GM12878 (cell line): ENCODE results near the gene CRTAP. TPM values are rescaled to one million over a fixed set of nuclear protein-coding genes. Genes with fewer than 3 reads are reported as not detected.

Experiments used
- ATAC-seq: fragments of 200-7000 bp; cut with Tn5 transposase; 3 replicates; pipeline ENCODE4 v1.9.1; 2020; ENCODE audit warnings: mild to moderate bottlenecking, moderate library complexity
- BruUV-seq: library from RNA; stranded (reverse); fragments of 400-500 nt; replicated peaks from 2 replicates; lab custom pipeline; 2021; lab: Mats Ljungman, UMichigan
- CTCF ChIA-PET: fragments of 300-600 bp; sonication (Branson Sonifier 250); formaldehyde crosslinking; extraction: SDS; loops from one replicate; lab custom pipeline; 2021; ENCODE audit warnings: inconsistent platforms; lab: Yijun Ruan, JAX
- POLR2A ChIA-PET: fragments of 350-600 bp; formaldehyde crosslinking; extraction: SDS; loops from one replicate; lab custom pipeline; 2021; ENCODE audit warnings: inconsistent platforms; lab: Charles Lee
- RAD21 ChIA-PET: fragments of 300-600 bp; sonication (Branson Sonifier 250); formaldehyde crosslinking; loops from one replicate; lab custom pipeline; 2023; ENCODE audit warnings: antibody characterized with exemption; ENCODE audit not compliant: unreplicated experiment; lab: Charles Lee
- SMC1A ChIA-PET: fragments of 300-600 bp; sonication (Branson Sonifier 250); formaldehyde crosslinking; loops from one replicate; lab custom pipeline; 2023; ENCODE audit not compliant: unreplicated experiment, uncharacterized antibody; lab: Charles Lee
- DNase-seq: peaks from one replicate; pipeline ENCODE4 v3.0.0-alpha.2; 2011; ENCODE audit warnings: low read depth, low spot score
- FAIRE-seq: peaks from 3 replicates; lab custom pipeline; 2011; peaks lifted over from hg19 to GRCh38; lab: Jason Lieb, UNC
- H2AFZ ChIP-seq: 2 replicates; pipeline ENCODE4 v1.6.0; 2011; ENCODE audit warnings: low read depth, low read length, control low read depth; ENCODE audit not compliant: control insufficient read depth
- H3K27ac ChIP-seq: 2 replicates; pipeline ENCODE4 v1.5.1; 2011; ENCODE audit warnings: control low read depth; ENCODE audit not compliant: control insufficient read depth, insufficient read depth
- H3K27me3 ChIP-seq, 2 experiments: replicated peaks in 1 of 2; 2 replicates each; pipeline versions ENCODE4 v1.6.0 to v1.6.1; 2011; ENCODE audit warnings: low read length in 1 of 2; ENCODE audit not compliant: control insufficient read depth in 2 of 2, insufficient read depth in 2 of 2
- H3K36me3 ChIP-seq, 2 experiments: 2 replicates each; pipeline ENCODE4 v1.5.1; 2011; ENCODE audit warnings: low read length in 1 of 2; ENCODE audit not compliant: control insufficient read depth in 2 of 2, insufficient read depth in 2 of 2
- H3K4me1 ChIP-seq: 2 replicates; pipeline ENCODE4 v1.6.1; 2011; ENCODE audit warnings: mild to moderate bottlenecking, low read length, moderate library complexity, mixed read lengths; ENCODE audit not compliant: control insufficient read depth, insufficient read depth
- H3K4me2 ChIP-seq: 2 replicates; pipeline ENCODE4 v1.6.0; 2011; ENCODE audit warnings: control low read depth; ENCODE audit not compliant: control insufficient read depth, insufficient read depth
- H3K4me3 ChIP-seq: fragments of 200-600 bp; sonication (generic); 2 replicates; pipeline ENCODE4 v1.5.1; 2016
- H3K79me2 ChIP-seq: 2 replicates; pipeline ENCODE4 v1.6.0; 2011; ENCODE audit warnings: low read length; ENCODE audit not compliant: control insufficient read depth, insufficient read depth
- H3K9ac ChIP-seq: 2 replicates; pipeline ENCODE4 v1.8.0; 2011; ENCODE audit warnings: low read length, control low read depth, mixed read lengths; ENCODE audit not compliant: control insufficient read depth, insufficient read depth
- H3K9me3 ChIP-seq: replicated peaks from 3 replicates; pipeline ENCODE4 v1.5.1; 2011; ENCODE audit warnings: mild to moderate bottlenecking, low read length; ENCODE audit not compliant: control insufficient read depth, insufficient read depth
- H4K20me1 ChIP-seq: 2 replicates; pipeline ENCODE4 v1.6.0; 2011; ENCODE audit not compliant: control insufficient read depth, insufficient read depth
- EP300 ChIP-seq, 2 experiments: fragments of 150-350 bp in 1 of 2; IDR thresholded peaks; 2 replicates each; pipeline ENCODE4 v1.6.1; 2011 to 2012; ENCODE audit warnings: low read depth in 2 of 2, low read length in 2 of 2, borderline replicate concordance in 1 of 2, improper control_type of control experiment in 1 of 2, inconsistent platforms in 1 of 2; ENCODE audit not compliant: control insufficient read depth in 1 of 2
- EZH2 ChIP-seq: IDR thresholded peaks from 2 replicates; pipeline ENCODE4 v1.6.1; 2012; ENCODE audit warnings: low read depth, mild to moderate bottlenecking, control low read depth, inconsistent platforms, low read length, borderline replicate concordance; ENCODE audit not compliant: control insufficient read depth
- FOXM1 ChIP-seq: IDR thresholded peaks from 2 replicates; pipeline ENCODE4 v1.6.1; 2012; ENCODE audit warnings: low read depth, mild to moderate bottlenecking, inconsistent platforms, low read length, moderate library complexity
- IKZF2 ChIP-seq, 2 experiments: fragments of 450-650 bp; IDR thresholded peaks; 2 replicates each; pipeline ENCODE4 v1.6.1; 2017; ENCODE audit warnings: mild to moderate bottlenecking in 2 of 2, moderate library complexity in 2 of 2
- MEF2A ChIP-seq: IDR thresholded peaks from 2 replicates; pipeline ENCODE4 v1.6.1; 2011; ENCODE audit warnings: low read depth, mild to moderate bottlenecking, low read length, moderate library complexity; ENCODE audit not compliant: insufficient read depth
- MTA3 ChIP-seq: IDR thresholded peaks from 2 replicates; pipeline ENCODE4 v1.6.1; 2012; ENCODE audit warnings: low read length, inconsistent platforms, borderline replicate concordance
- MYC ChIP-seq: IDR thresholded peaks from 2 replicates; pipeline ENCODE4 v1.6.1; 2011; ENCODE audit warnings: mild to moderate bottlenecking, low read length, moderate library complexity, inconsistent platforms; ENCODE audit not compliant: insufficient read depth, insufficient replicate concordance, insufficient read length, severe bottlenecking
- NFYB ChIP-seq: IDR thresholded peaks from 2 replicates; pipeline ENCODE4 v1.6.1; 2011; ENCODE audit warnings: low read depth, mild to moderate bottlenecking, low read length, improper control_type of control experiment, moderate library complexity; ENCODE audit not compliant: insufficient read depth
- RUNX3 ChIP-seq: IDR thresholded peaks from 2 replicates; pipeline ENCODE4 v1.6.1; 2012; ENCODE audit warnings: low read length, inconsistent platforms
- SMAD5 ChIP-seq: IDR thresholded peaks from 2 replicates; pipeline ENCODE4 v1.6.1; 2016; ENCODE audit warnings: antibody characterized with exemption, low read depth
- STAT3 ChIP-seq: IDR thresholded peaks from 2 replicates; pipeline ENCODE4 v1.6.1; 2011; ENCODE audit warnings: low read depth, low read length, improper control_type of control experiment
- SUPT20H ChIP-seq: IDR thresholded peaks from 2 replicates; pipeline ENCODE4 v1.6.1; 2011; ENCODE audit warnings: low read depth, mild to moderate bottlenecking, low read length, moderate library complexity, borderline replicate concordance; ENCODE audit not compliant: control insufficient read depth
- TCF7 ChIP-seq: IDR thresholded peaks from 2 replicates; pipeline ENCODE4 v1.6.1; 2014; ENCODE audit warnings: antibody characterized with exemption, borderline replicate concordance
- WGBS: methylation state at CpG from one replicate; pipeline ENCODE4 v1.1.6; 2016; ENCODE audit warnings: low lambda C conversion rate; ENCODE audit not compliant: insufficient replicate concordance, insufficient coverage; ENCODE audit errors: missing lambda C conversion rate; 5-methylcytosine and 5-hydroxymethylcytosine counted together
- in situ Hi-C: fragments of 300-500 bp; cut with MboI; formaldehyde crosslinking; loops from 9 replicates; pipeline ENCODE4 v1.14.3; 2018; ENCODE audit warnings: mixed read lengths
- intact Hi-C: fragments of 100-400 bp; cut with micrococcal nuclease; formaldehyde crosslinking; loops from one replicate; pipeline ENCODE4 v1.14.2; 2022; ENCODE audit not compliant: unreplicated experiment
- polyA plus RNA-seq, 11 experiments: library from polyadenylated mRNA; depleted of rRNA in 4 of 11; unstranded in 6 of 11; stranded (reverse) in 5 of 11; fragments of >200 nt; fragmentation: Nextera tagmentation in 4 of 11; fragmentation: Illumina TruSeq in 1 of 11; extraction: Ambion mirVana in 4 of 11; extraction: Trizol in 1 of 11; gene quantifications; 1 replicate in 1 of 11; 2 replicates in 10 of 11; pipeline versions ENCODE4 v1.2.1 to v1.2.3, GENCODE V29; 2011 to 2016; ENCODE audit warnings: inconsistent platforms in 2 of 11, missing spikeins in 2 of 11, low read depth in 1 of 11
- total RNA-seq, 4 experiments: library from RNA; depleted of rRNA in 3 of 4; stranded (reverse); fragments of >200 nt in 3 of 4; fragmentation: Illumina TruSeq in 1 of 4; extraction: Trizol in 1 of 4; gene quantifications; 2 replicates each; pipeline versions ENCODE4 v1.2.1 to v1.2.3, GENCODE V29; 2013 to 2021
- TF ChIP-seq, protein P1 (sequence below): fragments of 450-650 bp; IDR thresholded peaks from 2 replicates; pipeline ENCODE4 v1.6.1; 2018; ENCODE audit warnings: mild to moderate bottlenecking, low read depth, moderate library complexity; ENCODE audit not compliant: partially characterized antibody

Gene CRTAP
- total and polyA plus RNA-seq, 10 of the 15 experiments (the other 5 are each of a cell fraction or from before 2014, with no cell fraction given) = 6.0 to 42.3 (median 23.3) TPM

DNA sequence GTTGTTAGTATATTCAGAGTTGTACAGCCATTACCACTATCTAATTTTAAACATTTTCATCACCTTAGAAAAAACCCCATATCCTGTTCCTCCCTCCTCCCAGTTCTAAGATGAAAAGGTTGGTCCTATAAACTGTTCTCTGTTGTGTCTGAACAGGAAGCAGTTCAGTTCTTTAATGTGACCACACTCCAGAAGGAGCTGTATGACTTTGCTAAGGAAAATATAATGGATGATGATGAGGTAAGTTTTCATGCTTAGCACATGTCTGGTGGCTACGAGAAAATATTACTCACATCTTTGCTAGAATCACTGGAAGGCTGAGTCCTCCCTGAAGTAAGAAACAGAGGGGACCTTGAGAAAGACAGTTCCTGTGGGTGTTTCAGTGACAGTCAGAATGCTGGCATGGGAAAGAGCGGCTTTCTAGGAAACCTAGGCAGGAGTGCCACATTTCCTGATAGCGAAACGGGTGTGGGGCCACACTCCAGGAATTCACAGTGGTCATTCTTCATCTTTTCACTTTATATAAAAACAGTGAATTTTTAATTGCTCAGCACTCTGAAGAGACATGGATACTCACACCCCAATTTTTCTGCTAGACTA, 20.3 kb downstream of the CRTAP start (continued):
- TF ChIP-seq, protein P1, sequence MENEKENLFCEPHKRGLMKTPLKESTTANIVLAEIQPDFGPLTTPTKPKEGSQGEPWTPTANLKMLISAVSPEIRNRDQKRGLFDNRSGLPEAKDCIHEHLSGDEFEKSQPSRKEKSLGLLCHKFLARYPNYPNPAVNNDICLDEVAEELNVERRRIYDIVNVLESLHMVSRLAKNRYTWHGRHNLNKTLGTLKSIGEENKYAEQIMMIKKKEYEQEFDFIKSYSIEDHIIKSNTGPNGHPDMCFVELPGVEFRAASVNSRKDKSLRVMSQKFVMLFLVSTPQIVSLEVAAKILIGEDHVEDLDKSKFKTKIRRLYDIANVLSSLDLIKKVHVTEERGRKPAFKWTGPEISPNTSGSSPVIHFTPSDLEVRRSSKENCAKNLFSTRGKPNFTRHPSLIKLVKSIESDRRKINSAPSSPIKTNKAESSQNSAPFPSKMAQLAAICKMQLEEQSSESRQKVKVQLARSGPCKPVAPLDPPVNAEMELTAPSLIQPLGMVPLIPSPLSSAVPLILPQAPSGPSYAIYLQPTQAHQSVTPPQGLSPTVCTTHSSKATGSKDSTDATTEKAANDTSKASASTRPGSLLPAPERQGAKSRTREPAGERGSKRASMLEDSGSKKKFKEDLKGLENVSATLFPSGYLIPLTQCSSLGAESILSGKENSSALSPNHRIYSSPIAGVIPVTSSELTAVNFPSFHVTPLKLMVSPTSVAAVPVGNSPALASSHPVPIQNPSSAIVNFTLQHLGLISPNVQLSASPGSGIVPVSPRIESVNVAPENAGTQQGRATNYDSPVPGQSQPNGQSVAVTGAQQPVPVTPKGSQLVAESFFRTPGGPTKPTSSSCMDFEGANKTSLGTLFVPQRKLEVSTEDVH = no peak
- TF ChIP-seq FOXM1 (peak; percentile 66; the same call in 1 of the 2 replicates), MTA3 (peak; percentile 72; the same call in 1 of the 2 replicates), TCF7 (peak; percentile 74), IKZF2 (IDR thresholded peaks at IDR 0.05) (peak in 1 of 2 experiments; percentile 19; a peak in 1 of 4 replicates), EP300 (IDR thresholded peaks at IDR 0.05; ENCODE audit: borderline replicate concordance in 1 of 2, control insufficient read depth in 1 of 2, low read depth in 2 of 2, low read length in 2 of 2) (no peak), MEF2A (peak; percentile 70; the same call in 1 of the 2 replicates)

DNA sequence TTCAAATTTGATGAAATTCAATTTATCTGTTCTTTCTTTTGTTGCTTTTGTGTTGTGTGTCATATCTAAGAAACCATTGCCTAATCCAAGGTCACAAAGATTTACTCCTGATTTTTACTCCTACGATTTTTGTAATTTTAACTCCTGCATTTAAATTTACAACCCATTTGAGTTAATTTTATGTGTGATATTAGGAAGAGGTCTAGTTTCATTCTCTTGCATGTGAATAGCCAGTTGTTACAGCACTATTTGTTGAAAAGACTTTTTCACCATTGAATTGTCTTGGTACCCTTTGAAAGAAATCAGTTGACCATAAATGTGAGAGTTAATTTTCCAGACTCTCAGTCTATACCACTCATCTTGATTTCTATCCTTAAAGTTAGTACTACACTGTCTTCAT, 23.9 kb downstream of the CRTAP start:
- Histone ChIP-seq H3K27ac (no peak overlapping the region), H3K36me3 (no peaks in the 10 kb centered on the region; a peak in 1 of 4 replicates), H2AFZ (no peak overlapping the region), H4K20me1 (no peaks in the 10 kb centered on the region), H3K9me3 (no peaks in the 10 kb centered on the region), H3K4me3 (no peak overlapping the region), H3K27me3 (no peaks in the 10 kb centered on the region), H3K9ac (no peak overlapping the region), H3K4me1 (peaks cover 11% of the 10 kb centered on the region; the same call in 1 of the 2 replicates), H3K4me2 (no peak overlapping the region), H3K79me2 (no peaks in the 10 kb centered on the region)
- intact Hi-C loops = no loop called here
- DNase-seq (no peak), FAIRE-seq (no peak), ATAC-seq (no peak)
- ChIA-PET RAD21 (interaction anchor here (1.6 kb wide), 1 partner anchor 235 kb away, joined by 4 read pairs; no protein-coding TSS in a partner anchor), SMC1A (interaction anchor here (2.8 kb wide), 1 partner anchor 235 kb away, joined by 12 read pairs; no protein-coding TSS in a partner anchor), POLR2A (no interaction called here), CTCF (interaction anchor here (0.6 to 12.2 kb wide), 2 partner anchors 200 to 236 kb away, joined by 3 to 319 read pairs; no protein-coding TSS in a partner anchor)
- TF ChIP-seq NFYB (no peak), SUPT20H (no peak), EZH2 (no peak), MYC (no peak), RUNX3 (no peak), SMAD5 (no peak), STAT3 (no peak)
- no TSS peak for BruUV-seq
- in situ Hi-C loops = no loop called here
- 55% methylated on average over 1 of the region's 1 CpG for WGBS
